Keratinocyte (primary cell): ENCODE data around the gene GLRX5.

Experiments used
- EZH2 ChIP-seq: IDR thresholded peaks from one replicate; pipeline ENCODE4 v1.6.1; 2012; ENCODE audit warnings: inconsistent platforms, mild to moderate bottlenecking, low read length, moderate library complexity
- TF ChIP-seq, protein P1 (sequence below), 3 experiments: IDR thresholded peaks in 1 of 3; conservative IDR thresholded peaks in 1 of 3; optimal IDR thresholded peaks in 1 of 3; 2 replicates in 2 of 3; 3 replicates in 1 of 3; pipeline versions ENCODE3 to v1.5.1; 2011; ENCODE audit warnings: low read length in 3 of 3, mild to moderate bottlenecking in 3 of 3, moderate library complexity in 2 of 3, control low read depth in 1 of 3, inconsistent platforms in 1 of 3; ENCODE audit not compliant: insufficient read depth in 2 of 3; ENCODE audit errors: extremely low read depth in 1 of 3

DNA sequence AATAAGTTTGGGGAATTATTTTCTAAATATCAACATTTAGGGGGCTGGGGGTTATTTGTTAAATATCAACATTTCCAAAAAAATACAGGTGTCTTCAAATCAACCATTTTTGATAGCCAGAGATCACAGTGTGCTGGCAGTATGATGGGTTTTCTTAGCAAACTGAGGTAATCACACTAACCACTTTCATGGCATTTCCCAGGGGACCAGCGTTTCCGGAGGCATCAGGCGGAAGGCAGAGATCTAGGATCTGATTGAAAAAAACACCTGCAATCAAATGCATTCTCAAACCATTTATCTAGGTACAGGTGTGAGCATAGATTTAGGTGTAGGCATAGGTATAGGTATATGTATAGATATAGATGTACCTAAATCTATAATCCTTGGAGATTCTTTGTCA lies 34.6 kb downstream of the GLRX5 start:
- TF ChIP-seq, protein P1, sequence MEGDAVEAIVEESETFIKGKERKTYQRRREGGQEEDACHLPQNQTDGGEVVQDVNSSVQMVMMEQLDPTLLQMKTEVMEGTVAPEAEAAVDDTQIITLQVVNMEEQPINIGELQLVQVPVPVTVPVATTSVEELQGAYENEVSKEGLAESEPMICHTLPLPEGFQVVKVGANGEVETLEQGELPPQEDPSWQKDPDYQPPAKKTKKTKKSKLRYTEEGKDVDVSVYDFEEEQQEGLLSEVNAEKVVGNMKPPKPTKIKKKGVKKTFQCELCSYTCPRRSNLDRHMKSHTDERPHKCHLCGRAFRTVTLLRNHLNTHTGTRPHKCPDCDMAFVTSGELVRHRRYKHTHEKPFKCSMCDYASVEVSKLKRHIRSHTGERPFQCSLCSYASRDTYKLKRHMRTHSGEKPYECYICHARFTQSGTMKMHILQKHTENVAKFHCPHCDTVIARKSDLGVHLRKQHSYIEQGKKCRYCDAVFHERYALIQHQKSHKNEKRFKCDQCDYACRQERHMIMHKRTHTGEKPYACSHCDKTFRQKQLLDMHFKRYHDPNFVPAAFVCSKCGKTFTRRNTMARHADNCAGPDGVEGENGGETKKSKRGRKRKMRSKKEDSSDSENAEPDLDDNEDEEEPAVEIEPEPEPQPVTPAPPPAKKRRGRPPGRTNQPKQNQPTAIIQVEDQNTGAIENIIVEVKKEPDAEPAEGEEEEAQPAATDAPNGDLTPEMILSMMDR (optimal IDR thresholded peaks at IDR 0.05 in 1 of 3, IDR thresholded peaks at IDR 0.05 in 1 of 3, conservative IDR thresholded peaks at IDR 0.05 in 1 of 3; ENCODE audit: extremely low read depth in 1 of 3, insufficient read depth in 2 of 3, low read length in 3 of 3), result no peak
- no peak for TF ChIP-seq EZH2
